PFSK-1 (cell line): ENCODE data around the gene VPS37C.

Source experiments
- FOXP2 ChIP-seq: optimal IDR thresholded peaks from 2 replicates; pipeline ENCODE3; 2011; ENCODE audit warnings: borderline replicate concordance, control low read depth, inconsistent platforms; ENCODE audit not compliant: insufficient read depth; ENCODE audit errors: extremely low read length, extremely low read depth
- POLR2AphosphoS5 ChIP-seq: IDR thresholded peaks from 2 replicates; pipeline ENCODE4 v1.6.1; 2012; ENCODE audit warnings: low read depth, mild to moderate bottlenecking, control low read depth, low read length, moderate library complexity
- SIN3A ChIP-seq: IDR thresholded peaks from 2 replicates; pipeline ENCODE4 v1.6.1; 2012; ENCODE audit warnings: mild to moderate bottlenecking, low read length, moderate library complexity, borderline replicate concordance; ENCODE audit not compliant: insufficient read depth
- TAF1 ChIP-seq: IDR thresholded peaks from 2 replicates; pipeline ENCODE4 v1.6.1; 2012; ENCODE audit warnings: low read length, control low read depth, borderline replicate concordance; ENCODE audit not compliant: insufficient read depth
- TF ChIP-seq, protein P1 (sequence below), 2 experiments: IDR thresholded peaks; 2 replicates each; pipeline versions ENCODE4 v1.6.1 to v1.8.0; 2011 to 2012; ENCODE audit warnings: low read depth in 2 of 2, low read length in 2 of 2, control low read depth in 1 of 2, inconsistent platforms in 1 of 2, mild to moderate bottlenecking in 1 of 2, moderate library complexity in 1 of 2; ENCODE audit not compliant: insufficient read depth in 1 of 2

The VPS37C gene

DNA sequence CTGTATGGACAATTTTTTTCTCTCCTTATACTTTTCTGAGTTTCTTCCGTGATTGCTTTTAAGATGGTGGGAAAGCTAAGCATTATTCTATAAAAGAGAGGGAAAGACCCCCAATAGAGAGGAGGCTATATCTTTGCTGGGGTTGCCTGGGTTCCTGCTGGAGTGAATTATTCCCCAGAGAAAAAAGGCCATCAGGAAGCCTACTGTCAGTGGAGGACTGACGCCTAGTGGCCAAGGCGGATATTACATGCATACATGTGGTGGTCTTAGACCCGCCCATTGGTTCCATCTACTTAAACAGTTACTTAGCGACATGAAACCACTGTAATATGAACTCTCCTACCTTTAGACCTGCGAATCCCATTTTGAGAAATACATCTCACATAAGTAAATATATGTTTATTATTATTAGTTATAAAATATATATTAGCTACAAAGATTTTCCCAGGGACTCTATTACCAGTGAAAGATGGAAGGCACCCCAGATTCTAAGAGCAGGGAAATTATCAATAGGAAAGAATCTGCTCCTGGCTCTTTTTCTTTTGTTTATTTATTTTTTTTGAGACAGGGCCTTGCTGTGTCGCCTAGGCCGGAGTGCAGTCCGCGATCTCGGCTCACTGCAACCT, 26.4 kb upstream of the VPS37C start:
- TF ChIP-seq SIN3A (no peak), POLR2AphosphoS5 (no peak), TAF1 (no peak), FOXP2 (no peak)
- TF ChIP-seq, protein P1, sequence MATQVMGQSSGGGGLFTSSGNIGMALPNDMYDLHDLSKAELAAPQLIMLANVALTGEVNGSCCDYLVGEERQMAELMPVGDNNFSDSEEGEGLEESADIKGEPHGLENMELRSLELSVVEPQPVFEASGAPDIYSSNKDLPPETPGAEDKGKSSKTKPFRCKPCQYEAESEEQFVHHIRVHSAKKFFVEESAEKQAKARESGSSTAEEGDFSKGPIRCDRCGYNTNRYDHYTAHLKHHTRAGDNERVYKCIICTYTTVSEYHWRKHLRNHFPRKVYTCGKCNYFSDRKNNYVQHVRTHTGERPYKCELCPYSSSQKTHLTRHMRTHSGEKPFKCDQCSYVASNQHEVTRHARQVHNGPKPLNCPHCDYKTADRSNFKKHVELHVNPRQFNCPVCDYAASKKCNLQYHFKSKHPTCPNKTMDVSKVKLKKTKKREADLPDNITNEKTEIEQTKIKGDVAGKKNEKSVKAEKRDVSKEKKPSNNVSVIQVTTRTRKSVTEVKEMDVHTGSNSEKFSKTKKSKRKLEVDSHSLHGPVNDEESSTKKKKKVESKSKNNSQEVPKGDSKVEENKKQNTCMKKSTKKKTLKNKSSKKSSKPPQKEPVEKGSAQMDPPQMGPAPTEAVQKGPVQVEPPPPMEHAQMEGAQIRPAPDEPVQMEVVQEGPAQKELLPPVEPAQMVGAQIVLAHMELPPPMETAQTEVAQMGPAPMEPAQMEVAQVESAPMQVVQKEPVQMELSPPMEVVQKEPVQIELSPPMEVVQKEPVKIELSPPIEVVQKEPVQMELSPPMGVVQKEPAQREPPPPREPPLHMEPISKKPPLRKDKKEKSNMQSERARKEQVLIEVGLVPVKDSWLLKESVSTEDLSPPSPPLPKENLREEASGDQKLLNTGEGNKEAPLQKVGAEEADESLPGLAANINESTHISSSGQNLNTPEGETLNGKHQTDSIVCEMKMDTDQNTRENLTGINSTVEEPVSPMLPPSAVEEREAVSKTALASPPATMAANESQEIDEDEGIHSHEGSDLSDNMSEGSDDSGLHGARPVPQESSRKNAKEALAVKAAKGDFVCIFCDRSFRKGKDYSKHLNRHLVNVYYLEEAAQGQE (IDR thresholded peaks at IDR 0.05; ENCODE audit: insufficient read depth in 1 of 2, low read depth in 2 of 2, low read length in 2 of 2): no peak

DNA sequence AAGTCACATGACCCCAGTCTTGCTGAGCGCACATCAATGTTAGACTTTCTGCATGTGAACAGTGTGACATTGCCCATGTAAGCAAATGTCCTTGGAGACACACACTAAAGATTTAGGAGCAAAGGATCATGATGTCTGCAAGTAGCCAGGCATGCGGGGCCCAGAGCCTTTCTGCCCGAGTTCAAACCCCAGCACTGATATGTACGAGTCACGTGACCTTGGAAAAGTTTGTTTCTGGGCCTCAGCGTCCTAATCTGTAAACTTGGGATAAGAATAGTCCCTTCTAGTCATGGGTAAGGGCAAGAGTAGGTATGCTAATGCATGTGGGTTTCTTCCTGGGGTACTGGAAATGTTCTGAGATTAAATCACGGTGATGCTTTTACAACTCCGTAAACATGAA, 25.3 kb upstream of the VPS37C start:
- TF ChIP-seq SIN3A (no peak), POLR2AphosphoS5 (no peak), FOXP2 (no peak), TAF1 (no peak)
- TF ChIP-seq, protein P1 (IDR thresholded peaks at IDR 0.05; ENCODE audit: insufficient read depth in 1 of 2, low read depth in 2 of 2, low read length in 2 of 2): no peak

DNA sequence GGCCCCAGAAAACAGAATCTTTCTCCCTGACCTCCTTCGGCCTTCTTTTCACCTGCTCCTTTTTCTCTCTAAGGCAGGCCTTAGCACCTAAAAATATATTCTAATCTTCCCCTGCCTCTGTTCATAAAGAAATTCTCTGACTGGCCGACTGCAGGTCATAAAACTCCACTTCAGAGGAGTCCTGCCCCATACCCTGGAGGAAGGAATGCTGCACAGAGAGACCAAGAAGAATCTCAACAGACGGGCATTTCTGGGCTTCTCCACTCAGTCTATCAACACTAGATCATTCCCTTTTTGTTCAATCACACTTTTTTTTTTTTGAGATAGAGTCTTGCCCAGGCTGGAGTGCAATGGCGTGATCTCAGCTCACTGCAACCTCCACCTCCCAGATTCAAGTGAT, 22.4 kb upstream of the VPS37C start:
- TF ChIP-seq POLR2AphosphoS5: no peak
- no peak for TF ChIP-seq FOXP2
- no peak for TF ChIP-seq SIN3A
- TF ChIP-seq TAF1: no peak
- TF ChIP-seq, protein P1 (IDR thresholded peaks at IDR 0.05; ENCODE audit: insufficient read depth in 1 of 2, low read depth in 2 of 2, low read length in 2 of 2): no peak

DNA sequence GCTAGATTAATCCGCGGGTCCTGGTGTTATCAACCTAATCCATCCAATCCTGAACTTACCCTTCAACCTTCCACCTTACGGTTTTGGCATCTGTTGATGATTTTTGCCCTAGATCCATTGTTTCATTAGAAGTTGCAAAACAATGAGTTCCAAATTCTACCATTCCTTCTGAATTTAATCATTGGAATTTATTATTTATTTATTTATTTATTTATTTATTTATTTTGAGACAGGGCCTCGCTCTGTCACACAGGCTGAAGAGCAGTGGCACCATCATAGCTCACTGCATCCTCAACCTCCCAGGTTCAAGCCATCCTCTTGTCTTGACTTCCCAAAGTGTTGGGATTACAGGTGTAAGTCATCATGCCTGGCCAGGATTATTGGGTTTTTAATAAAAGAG, 20.3 kb upstream of the VPS37C start:
- no peak for TF ChIP-seq SIN3A
- no peak for TF ChIP-seq TAF1
- no peak for TF ChIP-seq FOXP2
- TF ChIP-seq, protein P1 (IDR thresholded peaks at IDR 0.05; ENCODE audit: insufficient read depth in 1 of 2, low read depth in 2 of 2, low read length in 2 of 2): no peak
- no peak for TF ChIP-seq POLR2AphosphoS5
